Measurements from ENCODE around the gene PTDSS2. TPM values are rescaled to one million over a fixed set of nuclear protein-coding genes. Genes with fewer than 3 reads are reported as not detected.
A peak's percentile ranks its signal among the peaks of the same experiment; 100 is the strongest.

The PTDSS2 gene
- polyA plus RNA-seq, 2 of the 4 experiments (the other 2 are of a cell fraction): 23.4 to 38.9 TPM

DNA sequence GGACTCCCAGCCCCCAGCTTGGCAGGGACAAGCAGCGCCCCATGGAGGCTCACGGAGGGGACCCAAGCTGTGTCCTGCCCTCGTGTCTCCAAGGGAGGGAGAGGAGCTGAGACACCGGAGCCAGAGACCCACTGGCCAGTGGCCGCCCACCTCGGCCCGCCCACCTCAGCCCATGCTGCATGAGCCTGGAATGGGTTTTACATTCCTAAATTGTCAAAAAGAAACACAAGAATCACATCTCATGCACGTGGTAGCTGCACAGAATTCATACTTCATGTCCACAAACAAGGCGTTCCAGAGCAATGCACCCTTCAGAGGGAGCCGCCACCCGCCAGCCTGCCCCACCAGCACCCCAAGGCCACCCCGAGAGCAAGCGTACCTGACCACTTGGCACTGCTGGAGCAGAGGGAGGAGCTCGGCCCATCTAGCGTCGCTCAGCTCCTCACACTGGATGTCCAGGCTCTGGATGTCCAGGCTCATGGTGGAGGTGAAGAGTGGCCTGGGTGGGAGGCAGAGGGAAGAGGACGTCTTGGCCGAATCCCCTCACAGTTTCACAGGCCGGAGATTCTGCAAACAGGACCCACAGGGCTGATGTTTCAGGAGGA, 51.7 kb downstream of the PTDSS2 start:
- no peak for TF ChIP-seq MYC (IDR thresholded peaks at IDR 0.05; ENCODE audit: borderline replicate concordance, low read length)
- no peak for TF ChIP-seq GATA3 (IDR thresholded peaks at IDR 0.05; ENCODE audit: borderline replicate concordance)
- no peak for TF ChIP-seq HOXB5 (CRISPR knock-in tag; IDR thresholded peaks at IDR 0.05)
- no peak for TF ChIP-seq NFE2L2 (conservative IDR thresholded peaks at IDR 0.05; ENCODE audit: low read length)
- no peak for TF ChIP-seq CBX8 (IDR thresholded peaks at IDR 0.05)
- TF ChIP-seq SMC3 (IDR thresholded peaks at IDR 0.05): no peak
- no peak for TF ChIP-seq CBX2 (IDR thresholded peaks at IDR 0.05; ENCODE audit: borderline replicate concordance, low read depth)
- TF ChIP-seq KDM1A (IDR thresholded peaks at IDR 0.05; ENCODE audit: low read depth): no peak
- TF ChIP-seq BHLHE40 (IDR thresholded peaks at IDR 0.05; ENCODE audit: low read depth, low read length): no peak
- no peak for TF ChIP-seq ELK1 (IDR thresholded peaks at IDR 0.05; ENCODE audit: low read depth, low read length)
- no peak for TF ChIP-seq CHD2 (IDR thresholded peaks at IDR 0.05; ENCODE audit: low read length, partially characterized antibody)
- no peak for TF ChIP-seq NPAS2 (CRISPR knock-in tag; IDR thresholded peaks at IDR 0.05; ENCODE audit: borderline replicate concordance)
- no peak for TF ChIP-seq FOXS1 (CRISPR knock-in tag; IDR thresholded peaks at IDR 0.05)
- no peak for TF ChIP-seq RCOR1 (IDR thresholded peaks at IDR 0.05; ENCODE audit: low read depth, low read length)
- no peak for TF ChIP-seq TFCP2L1 (CRISPR knock-in tag; IDR thresholded peaks at IDR 0.05)
- 83% methylated on average over 19 of the region's 19 CpGs for WGBS (ENCODE audit: missing lambda C conversion rate)
- ChIA-PET CTCF (interaction anchor here (1.4 to 4.8 kb wide), 2 partner anchors 9 to 17 kb away, joined by 4 to 28 read pairs; no protein-coding TSS in a partner anchor), POLR2A (interaction anchor here (0.7 kb wide), 1 partner anchor 16 kb away, joined by 3 read pairs; no protein-coding TSS in a partner anchor)
- FAIRE-seq (no peak), DNase-seq (ENCODE audit: low read depth in 1 of 2, low spot score in 1 of 2) (no peak), ATAC-seq (no peak)
- H3K4me3 ChIP-seq: no peak overlapping the region
- peaks cover 12% of the 10 kb centered on the region; the same call in 2 of the 3 replicates for H3K4me1 ChIP-seq
- no peak overlapping the region for H3K4me2 ChIP-seq
- H3K9me3 ChIP-seq: no peaks in the 10 kb centered on the region
- no peak overlapping the region for H3K27ac ChIP-seq

- FAIRE-seq: no peak
- no peak for TF ChIP-seq RCOR1 (IDR thresholded peaks at IDR 0.05; ENCODE audit: low read depth, low read length)
- TF ChIP-seq CHD2 (IDR thresholded peaks at IDR 0.05; ENCODE audit: low read length, partially characterized antibody): no peak
- TF ChIP-seq, protein P1, sequence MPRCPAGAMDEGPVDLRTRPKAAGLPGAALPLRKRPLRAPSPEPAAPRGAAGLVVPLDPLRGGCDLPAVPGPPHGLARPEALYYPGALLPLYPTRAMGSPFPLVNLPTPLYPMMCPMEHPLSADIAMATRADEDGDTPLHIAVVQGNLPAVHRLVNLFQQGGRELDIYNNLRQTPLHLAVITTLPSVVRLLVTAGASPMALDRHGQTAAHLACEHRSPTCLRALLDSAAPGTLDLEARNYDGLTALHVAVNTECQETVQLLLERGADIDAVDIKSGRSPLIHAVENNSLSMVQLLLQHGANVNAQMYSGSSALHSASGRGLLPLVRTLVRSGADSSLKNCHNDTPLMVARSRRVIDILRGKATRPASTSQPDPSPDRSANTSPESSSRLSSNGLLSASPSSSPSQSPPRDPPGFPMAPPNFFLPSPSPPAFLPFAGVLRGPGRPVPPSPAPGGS (IDR thresholded peaks at IDR 0.05): no peak
- no peak for TF ChIP-seq EP300 (IDR thresholded peaks at IDR 0.05)
- TF ChIP-seq ELK1 (IDR thresholded peaks at IDR 0.05; ENCODE audit: low read depth, low read length): no peak
- no peak for TF ChIP-seq MYC (IDR thresholded peaks at IDR 0.05; ENCODE audit: borderline replicate concordance, low read length)
- DNase-seq (ENCODE audit: low read depth in 1 of 2, low spot score in 1 of 2): no peak
- CTCF ChIA-PET: interaction anchor here (0.7 to 4.8 kb wide), 3 partner anchors 8 to 16 kb away, joined by 4 to 28 read pairs (median 4); no protein-coding TSS in a partner anchor
- 90% methylated on average over 5 of the region's 10 CpGs for WGBS (ENCODE audit: missing lambda C conversion rate)
- no peak for ATAC-seq
- Histone ChIP-seq H3K27ac (peak overlapping the region in 1 of 2 experiments; percentile 38; a peak in 2 of 6 replicates), H3K4me1 (peaks cover 12% of the 10 kb centered on the region; the same call in 2 of the 3 replicates), H3K4me3 (no peak overlapping the region), H3K9me3 (no peaks in the 10 kb centered on the region), H3K4me2 (no peak overlapping the region)
- POLR2A ChIA-PET: interaction anchor here (0.7 kb wide), 1 partner anchor 16 kb away, joined by 3 read pairs; no protein-coding TSS in a partner anchor
These were observed 52.5 kb downstream of the PTDSS2 start for GRCh38 chr11:502288-503178.
